HUES6 (cell line): ENCODE results near the gene PRCD.
"Not testable (repeated sequence)": the region's sequence is repeated elsewhere in the genome, so short reads cannot be mapped to it uniquely, and the experiment has no call there.

ENCODE experiments used
- H3K27ac ChIP-seq: 2 replicates; pipeline ENCODE4 v1.7.0; 2013; ENCODE audit warnings: low read depth, mild to moderate bottlenecking, low read length, inconsistent platforms
- H3K27me3 ChIP-seq: 2 replicates; pipeline ENCODE4 v1.6.1; 2013; ENCODE audit warnings: low read length; ENCODE audit not compliant: control insufficient read depth, insufficient read depth
- H3K36me3 ChIP-seq: 2 replicates; pipeline ENCODE4 v1.6.1; 2013; ENCODE audit warnings: low read length; ENCODE audit not compliant: control insufficient read depth, insufficient read depth
- H3K4me1 ChIP-seq: 2 replicates; pipeline ENCODE4 v1.6.1; 2013; ENCODE audit warnings: low read length; ENCODE audit not compliant: control insufficient read depth, insufficient read depth
- H3K4me3 ChIP-seq: 2 replicates; pipeline ENCODE4 v1.5.1; 2013; ENCODE audit warnings: low read depth, low read length
- H3K9ac ChIP-seq: one replicate; pipeline ENCODE4 v1.6.1; 2013; ENCODE audit warnings: mild to moderate bottlenecking, low read length
- H3K9me3 ChIP-seq: 2 replicates; pipeline ENCODE4 v1.6.1; 2013; ENCODE audit warnings: low read depth, low read length; ENCODE audit not compliant: control insufficient read depth, insufficient read depth

Gene PRCD

GRCh38 chr17:76560877-76561221 is 21.0 kb downstream of the PRCD start:
- peaks cover 25% of the 10 kb centered on the region for H3K4me1 ChIP-seq
- H3K9ac ChIP-seq: no peak overlapping the region
- H3K36me3 ChIP-seq: peaks cover 65% of the 10 kb centered on the region
- H3K27me3 ChIP-seq: no peaks in the 10 kb centered on the region
- H3K4me3 ChIP-seq: no peak overlapping the region
- H3K27ac ChIP-seq: no peak overlapping the region
- H3K9me3 ChIP-seq: no peaks in the 10 kb centered on the region

DNA sequence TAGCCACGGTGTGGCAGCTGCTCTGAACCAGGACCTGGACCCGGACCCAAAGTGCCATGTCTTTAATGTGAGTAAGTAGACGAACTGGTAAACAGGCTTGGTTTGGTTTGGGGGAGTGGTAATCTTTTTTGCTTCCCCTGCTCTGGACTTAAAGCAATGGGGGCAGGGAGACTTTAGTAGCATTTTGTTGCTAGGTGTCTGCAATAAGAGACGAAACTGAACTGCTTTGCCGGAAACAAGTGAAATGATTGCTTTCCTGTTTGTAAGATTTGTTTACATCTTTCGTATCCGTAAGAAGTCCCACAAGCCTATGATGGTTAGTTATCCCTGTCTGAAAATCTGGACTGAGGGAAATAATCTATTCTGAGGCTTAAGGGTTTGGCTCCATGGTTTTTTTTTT is 21.5 kb downstream of the PRCD start:
- Histone ChIP-seq H3K36me3 (peaks cover 70% of the 10 kb centered on the region), H3K9ac (no peak overlapping the region), H3K9me3 (no peaks in the 10 kb centered on the region), H3K4me3 (no peak overlapping the region), H3K27ac (no peak overlapping the region), H3K4me1 (peaks cover 25% of the 10 kb centered on the region), H3K27me3 (no peaks in the 10 kb centered on the region)

- Histone ChIP-seq H3K36me3 (peaks cover 71% of the 10 kb centered on the region), H3K9ac (no peak overlapping the region), H3K27me3 (no peaks in the 10 kb centered on the region), H3K4me1 (peaks cover 21% of the 10 kb centered on the region), H3K4me3 (no peak overlapping the region), H3K27ac (no peak overlapping the region), H3K9me3 (no peaks in the 10 kb centered on the region)
Observed at GRCh38 chr17:76561799-76562268, 22.0 kb downstream of the PRCD start.

- no peak overlapping the region for H3K4me3 ChIP-seq
- peaks cover 70% of the 10 kb centered on the region for H3K36me3 ChIP-seq
- H3K9me3 ChIP-seq: no peaks in the 10 kb centered on the region
- no peak overlapping the region for H3K9ac ChIP-seq
- no peaks in the 10 kb centered on the region for H3K27me3 ChIP-seq
- peaks cover 27% of the 10 kb centered on the region for H3K4me1 ChIP-seq
- no peak overlapping the region for H3K27ac ChIP-seq
Observed at GRCh38 chr17:76562734-76563148, 22.9 kb downstream of the PRCD start.

GRCh38 chr17:76563359-76563758 is 23.5 kb downstream of the PRCD start:
- not testable (repeated sequence) for H3K9ac ChIP-seq, H3K27ac ChIP-seq, H3K9me3 ChIP-seq, H3K4me3 ChIP-seq, H3K27me3 ChIP-seq
- Histone ChIP-seq H3K36me3 (peaks cover 67% of the 10 kb centered on the region), H3K4me1 (peaks cover 32% of the 10 kb centered on the region)

DNA sequence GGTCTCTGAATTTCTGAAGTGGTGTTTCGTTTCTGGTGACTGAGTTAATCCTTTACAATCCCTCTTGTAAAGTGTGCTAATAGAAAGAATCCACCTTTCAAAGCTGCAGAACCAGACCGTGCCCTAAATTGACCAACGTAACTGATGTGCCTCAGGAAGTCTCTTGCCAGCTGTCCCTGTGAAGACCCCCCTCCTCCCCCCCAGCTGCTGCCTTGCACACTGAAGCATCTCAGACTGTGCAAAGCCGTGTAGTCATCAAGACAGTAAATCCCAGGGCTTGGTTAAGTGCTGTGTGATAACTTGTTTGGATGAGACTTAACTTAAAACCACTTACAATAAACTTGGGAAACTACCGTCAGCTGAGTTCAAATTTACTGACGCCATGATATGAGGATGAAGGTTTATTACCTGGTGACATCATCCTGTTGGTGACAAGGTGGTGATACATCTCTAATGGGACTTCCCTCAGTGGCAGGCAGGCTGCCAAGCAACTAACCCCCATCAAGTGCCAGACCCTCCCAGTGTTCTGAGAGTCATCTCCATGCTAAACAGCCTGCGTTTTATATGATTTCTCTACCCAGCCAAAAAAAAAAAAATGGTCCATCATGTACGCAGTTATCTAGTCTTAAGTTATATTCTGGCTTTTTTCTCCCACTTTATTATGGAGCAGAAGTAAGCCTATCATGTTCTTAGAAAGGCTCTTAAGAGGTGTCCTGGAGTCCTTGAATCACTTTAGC is 25.3 kb downstream of the PRCD start:
- H3K4me3 ChIP-seq, H3K9me3 ChIP-seq, H3K27me3 ChIP-seq, H3K9ac ChIP-seq, H3K27ac ChIP-seq: not testable (repeated sequence)
- Histone ChIP-seq H3K4me1 (peaks cover 25% of the 10 kb centered on the region), H3K36me3 (peaks cover 50% of the 10 kb centered on the region)

GRCh38 chr17:76565728-76566612 is 26.1 kb downstream of the PRCD start:
- no peak overlapping the region for H3K27ac ChIP-seq
- peaks cover 43% of the 10 kb centered on the region for H3K36me3 ChIP-seq

GRCh38 chr17:76566613-76566943 is 26.7 kb downstream of the PRCD start:
- H3K27me3 ChIP-seq: no peaks in the 10 kb centered on the region
- peaks cover 23% of the 10 kb centered on the region for H3K4me1 ChIP-seq
- H3K9me3 ChIP-seq: peaks cover 5% of the 10 kb centered on the region; the same call in 1 of the 2 replicates
- H3K36me3 ChIP-seq: peaks cover 37% of the 10 kb centered on the region
- no peak overlapping the region for H3K4me3 ChIP-seq
- H3K27ac ChIP-seq: no peak overlapping the region
- H3K9ac ChIP-seq: no peak overlapping the region

More at GRCh38 chr17:76565728-76566612, 26.1 kb downstream of the PRCD start:
- peaks cover 4% of the 10 kb centered on the region; the same call in 1 of the 2 replicates for H3K9me3 ChIP-seq
- no peak overlapping the region for H3K4me3 ChIP-seq
- H3K4me1 ChIP-seq: peaks cover 23% of the 10 kb centered on the region
- H3K9ac ChIP-seq: no peak overlapping the region
- H3K27me3 ChIP-seq: no peaks in the 10 kb centered on the region

DNA sequence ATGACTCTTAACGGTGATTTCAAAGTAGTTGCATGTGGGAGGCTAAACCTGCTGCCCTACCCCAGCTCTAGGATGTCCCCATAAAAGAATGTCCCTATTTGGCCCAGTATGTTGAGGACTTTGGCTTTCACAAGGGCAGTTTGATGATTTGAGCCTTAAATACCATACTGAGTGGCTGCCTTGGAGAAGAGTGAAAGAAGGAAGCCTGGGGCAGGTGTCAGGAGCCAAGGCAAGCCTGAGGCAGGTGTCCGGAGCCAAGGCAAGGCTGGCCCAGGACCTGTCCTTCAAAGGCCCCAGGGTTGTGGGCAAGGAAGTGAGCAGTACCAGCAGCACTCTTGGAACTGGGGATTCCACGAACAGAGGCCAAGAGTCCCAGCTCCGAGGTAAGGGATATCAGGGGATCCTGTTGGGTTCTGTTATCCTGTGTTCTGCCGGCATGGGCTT is 27.2 kb downstream of the PRCD start:
- peaks cover 21% of the 10 kb centered on the region for H3K4me1 ChIP-seq
- no peaks in the 10 kb centered on the region for H3K27me3 ChIP-seq
- H3K27ac ChIP-seq: no peak overlapping the region
- H3K36me3 ChIP-seq: peaks cover 33% of the 10 kb centered on the region
- peaks cover 5% of the 10 kb centered on the region; the same call in 1 of the 2 replicates for H3K9me3 ChIP-seq
- H3K9ac ChIP-seq: no peak overlapping the region
- H3K4me3 ChIP-seq: no peak overlapping the region

GRCh38 chr17:76567634-76568432 is 28.0 kb downstream of the PRCD start:
- Histone ChIP-seq H3K9me3 (peaks cover 5% of the 10 kb centered on the region; the same call in 1 of the 2 replicates), H3K27ac (no peak overlapping the region), H3K9ac (no peak overlapping the region), H3K4me3 (no peak overlapping the region), H3K36me3 (peaks cover 27% of the 10 kb centered on the region), H3K4me1 (peaks cover 21% of the 10 kb centered on the region), H3K27me3 (no peaks in the 10 kb centered on the region)
